Stimulated activated CD8-positive, alpha-beta memory T cell treated with anti-CD3 and anti-CD28 coated beads, Interleukin-7, amount 100 ng/mL, for 48 hours (primary cell): ENCODE measurements around the gene RTP5.
A peak's percentile ranks its signal among the peaks of the same experiment; 100 is the strongest.

Source experiments
- DNase-seq, 2 donors: peaks; one replicate each; pipeline ENCODE4 v3.0.0-alpha.2; 2020; ENCODE audit warnings: low read depth in 1 of 2; ENCODE audit errors: extremely low read depth in 1 of 2

RTP5 gene

GRCh38 chr2:241843321-241844065 lies 26.0 kb upstream of the RTP5 start:
- no peak for DNase-seq

- peak; percentile 86 to 92 for DNase-seq
Measured at GRCh38 chr2:241844066-241844728, 25.3 kb upstream of the RTP5 start.

GRCh38 chr2:241844831-241845578 lies 24.5 kb upstream of the RTP5 start:
- DNase-seq: no peak

GRCh38 chr2:241846406-241846805 lies 23.1 kb upstream of the RTP5 start:
- no peak for DNase-seq

GRCh38 chr2:241848761-241849615 lies 20.5 kb upstream of the RTP5 start:
- no peak for DNase-seq

- no peak for DNase-seq
Measured at GRCh38 chr2:241849616-241850543, 19.6 kb upstream of the RTP5 start.

- DNase-seq: no peak
Measured at GRCh38 chr2:241850544-241851324, 18.8 kb upstream of the RTP5 start.

GRCh38 chr2:241851325-241852115 lies 18.0 kb upstream of the RTP5 start:
- no peak for DNase-seq

- no peak for DNase-seq
Measured at GRCh38 chr2:241852116-241852980, 17.2 kb upstream of the RTP5 start.

GRCh38 chr2:241852981-241853631 lies 16.4 kb upstream of the RTP5 start:
- DNase-seq: no peak

GRCh38 chr2:241853651-241854341 lies 15.7 kb upstream of the RTP5 start:
- no peak for DNase-seq

- no peak for DNase-seq
Measured at GRCh38 chr2:241854342-241855244, 14.9 kb upstream of the RTP5 start.

GRCh38 chr2:241855245-241855887 lies 14.2 kb upstream of the RTP5 start:
- DNase-seq: no peak

- DNase-seq: no peak
Measured at GRCh38 chr2:241855888-241856422, 13.6 kb upstream of the RTP5 start.
